ENCODE data around the gene SMARCA2.

Gene SMARCA2

GRCh38 chr9:2016408-2017330, 1.5 kb downstream of the SMARCA2 start:
- DNase-seq: peak; percentile 77

- DNase-seq: peak; percentile 81
Measured at GRCh38 chr9:2017331-2018161, 2.4 kb downstream of the SMARCA2 start.

- peak; percentile 58 for DNase-seq
Measured at GRCh38 chr9:2018162-2018643, 3.1 kb downstream of the SMARCA2 start.

GRCh38 chr9:2018764-2019558, 3.8 kb downstream of the SMARCA2 start:
- DNase-seq: peak; percentile 21

- DNase-seq: peak; percentile 8
Measured at GRCh38 chr9:2019723-2020122, 4.6 kb downstream of the SMARCA2 start.

GRCh38 chr9:2021731-2022130, 6.6 kb downstream of the SMARCA2 start:
- no peak for DNase-seq

- DNase-seq: no peak
Measured at GRCh38 chr9:2022560-2022959, 7.4 kb downstream of the SMARCA2 start.

- no peak for DNase-seq
Measured at GRCh38 chr9:2023042-2023441, 7.9 kb downstream of the SMARCA2 start.

GRCh38 chr9:2023532-2023931, 8.4 kb downstream of the SMARCA2 start:
- no peak for DNase-seq

- no peak for DNase-seq
Measured at GRCh38 chr9:2024888-2025782, 10.0 kb downstream of the SMARCA2 start.

GRCh38 chr9:2026220-2026997, 11.3 kb downstream of the SMARCA2 start:
- DNase-seq: no peak

GRCh38 chr9:2027543-2028160, 12.5 kb downstream of the SMARCA2 start:
- no peak for DNase-seq

GRCh38 chr9:2028888-2029287, 13.7 kb downstream of the SMARCA2 start:
- no peak for DNase-seq

GRCh38 chr9:2029666-2030170, 14.6 kb downstream of the SMARCA2 start:
- DNase-seq: peak; percentile 75

GRCh38 chr9:2032234-2032633, 17.1 kb downstream of the SMARCA2 start:
- no peak for DNase-seq

- no peak for DNase-seq
Measured at GRCh38 chr9:2036844-2037243, 21.7 kb downstream of the SMARCA2 start.

- DNase-seq: no peak
Measured at GRCh38 chr9:2039294-2040180, 24.4 kb downstream of the SMARCA2 start.

GRCh38 chr9:2040828-2041227, 25.7 kb downstream of the SMARCA2 start:
- no peak for DNase-seq

GRCh38 chr9:2041736-2042135, 26.6 kb downstream of the SMARCA2 start:
- no peak for DNase-seq
